ENCODE results near the gene RAMAC.
"Not testable (repeated sequence)": the region's sequence is repeated elsewhere in the genome, so short reads cannot be mapped to it uniquely, and the experiment has no call there.

Gene RAMAC

GRCh38 chr15:82985688-82986441 lies at the start of gene RAMAC:
TSS of gene RAMAC (plus strand) at chr15:82986210. CDS start at chr15:82989019, 2,809 bp downstream.
- Histone ChIP-seq H3K79me2 (ENCODE audit: low read length) (peaks cover 24% of the 10 kb centered on the region), H2AFZ (ENCODE audit: low read depth, low read length) (peak within 1 kb of the TSS; percentile 91), H3K36me3 (replicated peaks; ENCODE audit: low read depth, low read length) (peaks cover 14% of the 10 kb centered on the region), H4K20me1 (ENCODE audit: insufficient read depth, low read length) (no peaks in the 10 kb centered on the region), H3K4me3 (ENCODE audit: low read length) (peak within 1 kb of the TSS; percentile 83), H3K9me3 (ENCODE audit: insufficient read depth, low read length) (no peaks in the 10 kb centered on the region), H3K4me1 (ENCODE audit: low read length) (peaks cover 21% of the 10 kb centered on the region), H3K27ac (ENCODE audit: low read length) (peak within 1 kb of the TSS; percentile 43), H3K4me2 (ENCODE audit: low read length) (peak within 1 kb of the TSS; percentile 94), H3K27me3 (ENCODE audit: low read depth, low read length) (no peaks in the 10 kb centered on the region), H3K9ac (ENCODE audit: low read length) (peak within 1 kb of the TSS; percentile 78)
- TF ChIP-seq EZH2phosphoT487 (IDR thresholded peaks at IDR 0.05; ENCODE audit: low read depth) (no peak), CTCF (IDR thresholded peaks at IDR 0.05; ENCODE audit: low read depth, low read length) (no peak)

GRCh38 chr15:82936966-82937711 lies 48.9 kb upstream of the RAMAC start:
- H3K36me3 ChIP-seq (replicated peaks; ENCODE audit: low read depth, low read length), result no peaks in the 10 kb centered on the region
- H3K27me3 ChIP-seq (ENCODE audit: low read depth, low read length), result no peaks in the 10 kb centered on the region
- H3K4me2 ChIP-seq (ENCODE audit: low read length), result no peak overlapping the region
- no peaks in the 10 kb centered on the region for H3K4me1 ChIP-seq (ENCODE audit: low read length)
- no peak for TF ChIP-seq EZH2phosphoT487 (IDR thresholded peaks at IDR 0.05; ENCODE audit: low read depth)
- TF ChIP-seq CTCF (IDR thresholded peaks at IDR 0.05; ENCODE audit: low read depth, low read length), result no peak
- H3K27ac ChIP-seq (ENCODE audit: low read length), result no peak overlapping the region
- H4K20me1 ChIP-seq (ENCODE audit: insufficient read depth, low read length), result peaks cover 23% of the 10 kb centered on the region; the same call in 1 of the 2 replicates
- no peaks in the 10 kb centered on the region for H3K79me2 ChIP-seq (ENCODE audit: low read length)
- no peak overlapping the region for H2AFZ ChIP-seq (ENCODE audit: low read depth, low read length)
- H3K4me3 ChIP-seq (ENCODE audit: low read length), result no peak overlapping the region
- H3K9me3 ChIP-seq (ENCODE audit: insufficient read depth, low read length), result no peaks in the 10 kb centered on the region
- H3K9ac ChIP-seq (ENCODE audit: low read length), result no peak overlapping the region

- Histone ChIP-seq H3K9me3 (ENCODE audit: insufficient read depth, low read length) (no peaks in the 10 kb centered on the region), H4K20me1 (ENCODE audit: insufficient read depth, low read length) (peaks cover 27% of the 10 kb centered on the region; the same call in 1 of the 2 replicates), H3K4me2 (ENCODE audit: low read length) (no peak overlapping the region), H3K4me1 (ENCODE audit: low read length) (no peaks in the 10 kb centered on the region), H3K4me3 (ENCODE audit: low read length) (no peak overlapping the region), H3K79me2 (ENCODE audit: low read length) (no peaks in the 10 kb centered on the region), H3K9ac (ENCODE audit: low read length) (no peak overlapping the region), H3K27me3 (ENCODE audit: low read depth, low read length) (no peaks in the 10 kb centered on the region), H3K36me3 (replicated peaks; ENCODE audit: low read depth, low read length) (no peaks in the 10 kb centered on the region), H2AFZ (ENCODE audit: low read depth, low read length) (no peak overlapping the region), H3K27ac (ENCODE audit: low read length) (no peak overlapping the region)
- TF ChIP-seq EZH2phosphoT487 (IDR thresholded peaks at IDR 0.05; ENCODE audit: low read depth) (no peak), CTCF (IDR thresholded peaks at IDR 0.05; ENCODE audit: low read depth, low read length) (no peak)
Measured at GRCh38 chr15:82937712-82938058, 48.3 kb upstream of the RAMAC start.

GRCh38 chr15:82939678-82940077 lies 46.3 kb upstream of the RAMAC start:
- H3K9me3 ChIP-seq (ENCODE audit: insufficient read depth, low read length); H3K4me1 ChIP-seq (ENCODE audit: low read length); H3K36me3 ChIP-seq (replicated peaks; ENCODE audit: low read depth, low read length); H3K4me2 ChIP-seq (ENCODE audit: low read length); H3K27me3 ChIP-seq (ENCODE audit: low read depth, low read length); H3K9ac ChIP-seq (ENCODE audit: low read length); H2AFZ ChIP-seq (ENCODE audit: low read depth, low read length); H3K79me2 ChIP-seq (ENCODE audit: low read length); H3K27ac ChIP-seq (ENCODE audit: low read length); H3K4me3 ChIP-seq (ENCODE audit: low read length): not testable (repeated sequence)
- H4K20me1 ChIP-seq (ENCODE audit: insufficient read depth, low read length), result peaks cover 22% of the 10 kb centered on the region; the same call in 1 of the 2 replicates
